ENCODE data around the gene FSTL5. TPM values are rescaled to one million over a fixed set of nuclear protein-coding genes. Genes with fewer than 3 reads are reported as not detected.

FSTL5 gene
- total RNA-seq, 2 donors from 2014 or later: 0.24 to 1.1 TPM

DNA sequence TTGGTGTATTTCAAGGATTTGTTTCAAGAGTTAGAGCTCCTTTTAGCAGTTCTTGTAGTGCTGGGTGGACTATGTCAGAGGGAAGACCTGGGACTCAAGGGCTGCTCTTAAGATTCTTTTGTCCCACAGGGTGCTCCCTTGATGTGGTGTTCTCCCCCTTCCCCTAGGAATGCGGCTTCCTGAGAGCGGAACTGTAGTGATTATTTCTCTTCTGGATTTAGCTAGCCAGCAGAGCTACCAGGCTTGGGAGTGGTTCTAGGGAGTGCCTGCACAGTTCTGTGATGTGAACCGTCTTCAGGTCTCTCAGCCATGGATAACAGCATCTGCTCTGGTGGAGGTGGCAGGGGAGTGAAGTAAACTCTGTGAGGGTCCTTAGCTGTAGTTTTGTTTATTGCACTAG lies 336.8 kb downstream of the FSTL5 start:
- DNase-seq: no peak
- 91% methylated on average over 3 of the region's 3 CpGs; no CpG with 5 or more reads in 1 of the 2 experiments for WGBS, 2 experiments (ENCODE audit: insufficient coverage in 1 of 2, insufficient read length in 1 of 2)
- TF ChIP-seq CTCF (conservative IDR thresholded peaks at IDR 0.05): no peak
- Histone ChIP-seq H3K36me3 (ENCODE audit: control insufficient read depth, insufficient read depth, low read length) (no peaks in the 10 kb centered on the region), H3K9me3 (ENCODE audit: control insufficient read depth, low read length) (peaks cover 12% of the 10 kb centered on the region), H3K4me1 (ENCODE audit: control insufficient read depth, insufficient read depth, low read length) (no peaks in the 10 kb centered on the region), H3K27ac (ENCODE audit: low read depth, low read length) (no peak overlapping the region), H3K4me3 (ENCODE audit: low read length) (no peak overlapping the region), H3K9ac (ENCODE audit: extremely low read depth, low read length, poor library complexity, severe bottlenecking) (no peak overlapping the region), H3K27me3 (ENCODE audit: control insufficient read depth, insufficient read depth, low read length, poor library complexity, severe bottlenecking) (no peaks in the 10 kb centered on the region)
- Mint-ChIP-seq H3K36me3 (ENCODE audit: low read depth) (no peaks in the 10 kb centered on the region), H3K4me3 (no peak overlapping the region), H3K27me3 (ENCODE audit: insufficient read depth) (no peaks in the 10 kb centered on the region), H3K4me1 (no peaks in the 10 kb centered on the region), H3K9me3 (peaks cover 6% of the 10 kb centered on the region), H3K27ac (no peak overlapping the region)

DNA sequence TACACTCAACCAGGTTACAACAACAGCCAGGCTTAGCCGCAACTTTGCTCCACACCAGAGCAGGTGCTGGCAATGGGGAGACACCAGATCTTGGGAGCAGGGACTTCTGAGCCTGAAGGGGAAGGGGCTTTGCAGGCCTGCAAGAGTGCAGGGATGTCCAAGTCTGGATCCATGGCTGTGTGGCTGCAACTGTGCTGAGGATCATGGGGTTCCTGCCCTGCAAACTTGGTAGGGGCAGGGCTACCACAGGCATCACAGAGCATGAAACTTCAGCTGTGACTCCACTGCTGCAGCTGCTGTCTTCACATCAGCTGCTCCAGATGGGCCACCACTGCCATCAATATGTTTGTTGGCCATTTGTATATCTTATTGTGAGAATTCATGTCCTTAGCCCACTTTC lies 340.4 kb downstream of the FSTL5 start:
- WGBS, 2 experiments (ENCODE audit: insufficient coverage in 1 of 2, insufficient read length in 1 of 2): 98 to 100% methylated on average over 1 of the region's 1 CpG
- peaks cover 6% of the 10 kb centered on the region for H3K9me3 Mint-ChIP-seq
- Histone ChIP-seq H3K4me3 (ENCODE audit: low read length) (no peak overlapping the region), H3K9me3 (ENCODE audit: control insufficient read depth, low read length) (peaks cover 14% of the 10 kb centered on the region), H3K4me1 (ENCODE audit: control insufficient read depth, insufficient read depth, low read length) (no peaks in the 10 kb centered on the region), H3K36me3 (ENCODE audit: control insufficient read depth, insufficient read depth, low read length) (no peaks in the 10 kb centered on the region), H3K27me3 (ENCODE audit: control insufficient read depth, insufficient read depth, low read length, poor library complexity, severe bottlenecking) (no peaks in the 10 kb centered on the region), H3K27ac (ENCODE audit: low read depth, low read length) (no peak overlapping the region), H3K9ac (ENCODE audit: extremely low read depth, low read length, poor library complexity, severe bottlenecking) (no peak overlapping the region)
- no peak for DNase-seq
- H3K36me3 Mint-ChIP-seq (ENCODE audit: low read depth): no peaks in the 10 kb centered on the region
- no peaks in the 10 kb centered on the region for H3K27me3 Mint-ChIP-seq (ENCODE audit: insufficient read depth)
- H3K4me3 Mint-ChIP-seq: no peak overlapping the region
- H3K4me1 Mint-ChIP-seq: no peaks in the 10 kb centered on the region
- no peak for TF ChIP-seq CTCF (conservative IDR thresholded peaks at IDR 0.05)
- H3K27ac Mint-ChIP-seq: no peak overlapping the region

DNA sequence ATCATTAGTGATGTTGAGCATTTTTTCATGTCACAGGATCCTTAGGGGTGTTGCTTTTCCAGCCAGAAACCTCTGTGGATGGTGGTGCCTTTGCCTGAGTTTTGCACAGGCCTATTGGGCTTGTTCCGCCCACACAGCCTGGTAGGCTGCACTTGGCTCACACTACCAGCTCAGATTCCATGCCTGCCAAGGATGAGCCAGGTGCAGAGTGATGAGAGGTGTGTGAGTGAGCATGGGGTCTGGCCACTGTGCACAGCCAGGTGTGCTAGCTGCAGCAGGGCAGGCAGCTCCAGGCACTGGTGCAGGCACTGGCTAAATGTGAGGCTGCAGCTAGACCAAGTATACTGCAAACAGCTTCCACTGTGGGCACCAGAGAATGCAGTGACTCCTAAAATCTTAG lies 341.6 kb downstream of the FSTL5 start:
- Histone ChIP-seq H3K4me3 (ENCODE audit: low read length) (no peak overlapping the region), H3K27ac (ENCODE audit: low read depth, low read length) (no peak overlapping the region), H3K27me3 (ENCODE audit: control insufficient read depth, insufficient read depth, low read length, poor library complexity, severe bottlenecking) (no peaks in the 10 kb centered on the region), H3K36me3 (ENCODE audit: control insufficient read depth, insufficient read depth, low read length) (no peaks in the 10 kb centered on the region), H3K9me3 (ENCODE audit: control insufficient read depth, low read length) (peaks cover 14% of the 10 kb centered on the region), H3K9ac (ENCODE audit: extremely low read depth, low read length, poor library complexity, severe bottlenecking) (no peak overlapping the region), H3K4me1 (ENCODE audit: control insufficient read depth, insufficient read depth, low read length) (no peaks in the 10 kb centered on the region)
- no peaks in the 10 kb centered on the region for H3K36me3 Mint-ChIP-seq (ENCODE audit: low read depth)
- H3K9me3 Mint-ChIP-seq: peaks cover 6% of the 10 kb centered on the region
- H3K27me3 Mint-ChIP-seq (ENCODE audit: insufficient read depth): no peaks in the 10 kb centered on the region
- no peak for TF ChIP-seq CTCF (conservative IDR thresholded peaks at IDR 0.05)
- H3K4me1 Mint-ChIP-seq: no peaks in the 10 kb centered on the region
- 100% methylated on average over 1 of the region's 1 CpG; no CpG with 5 or more reads in 1 of the 2 experiments for WGBS, 2 experiments (ENCODE audit: insufficient coverage in 1 of 2, insufficient read length in 1 of 2)
- H3K4me3 Mint-ChIP-seq: no peak overlapping the region
- H3K27ac Mint-ChIP-seq: no peak overlapping the region
- DNase-seq: no peak

Data from endodermal cell (in vitro differentiated cells).